ENCODE results near the gene DEFB121.

GRCh38 chr20:31418307-31418706 lies 12.3 kb upstream of the DEFB121 start:
- TF ChIP-seq POLR2A (IDR thresholded peaks at IDR 0.05; ENCODE audit: low read length), result no peak
- TF ChIP-seq GATA1 (IDR thresholded peaks at IDR 0.05; ENCODE audit: low read depth, low read length), result no peak

All from erythroblast (primary cell).